Measurements from ENCODE around the gene CDC42SE1.
"Not testable (repeated sequence)": the region's sequence is repeated elsewhere in the genome, so short reads cannot be mapped to it uniquely, and the experiment has no call there.

Gene CDC42SE1
- total RNA-seq: 684 reads per million, percentile 99 among the genes with 10 or more reads in this experiment

GRCh38 chr1:151059109-151060006 lies at the start of gene CDC42SE1:
Gene CDC42SE1 (minus strand): TSS chr1:151059622. CDS start chr1:151055730, 3,892 bp downstream.
- peak; percentile 77 for DNase-seq

DNA sequence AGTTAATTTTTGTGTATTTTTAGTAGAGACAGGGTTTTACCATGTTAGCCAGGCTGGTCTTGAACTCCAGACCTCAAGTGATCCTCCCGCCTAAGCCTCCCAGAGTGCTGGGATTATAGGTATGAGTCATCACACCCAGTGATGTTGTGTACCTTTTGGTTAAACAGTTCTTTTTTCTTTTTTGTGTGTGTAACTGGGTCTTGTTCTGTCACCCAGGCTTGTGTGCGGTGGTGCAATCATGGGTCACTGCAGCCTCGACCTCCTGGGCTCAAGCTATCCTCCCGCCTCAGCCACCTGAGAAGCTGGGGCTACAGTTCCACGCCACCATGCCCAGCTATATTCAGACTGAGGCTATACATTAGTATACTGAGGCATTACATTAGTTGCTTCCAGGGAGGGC lies 48.9 kb upstream of the CDC42SE1 start:
- no peak for DNase-seq

- no peak for DNase-seq
Measured at GRCh38 chr1:151106894-151107293, 47.5 kb upstream of the CDC42SE1 start.

DNA sequence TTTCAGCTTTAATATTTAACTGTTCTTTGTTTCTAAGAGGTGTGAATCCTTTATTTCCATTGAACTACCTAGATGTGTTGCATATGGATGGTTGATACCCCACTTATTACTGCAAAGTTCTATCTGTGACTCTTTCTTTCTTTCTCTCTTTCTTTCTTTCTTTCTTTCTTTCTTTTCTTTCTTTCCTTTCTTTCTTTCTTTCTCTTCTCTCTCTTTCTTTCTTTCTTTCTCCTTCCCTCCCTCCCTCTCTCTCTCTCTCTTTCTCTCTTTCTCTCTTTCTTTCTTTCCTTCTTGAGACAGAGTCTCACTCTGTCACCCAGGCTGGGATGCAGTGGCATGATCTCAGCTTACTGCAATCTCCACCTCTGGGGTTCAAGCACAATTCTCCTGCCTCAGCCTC lies 45.2 kb upstream of the CDC42SE1 start:
- DNase-seq: no peak

GRCh38 chr1:151098126-151098525 lies 38.7 kb upstream of the CDC42SE1 start:
- DNase-seq: no peak

- not testable (repeated sequence) for DNase-seq
Measured at GRCh38 chr1:151097426-151097825, 38.0 kb upstream of the CDC42SE1 start.

- no peak for DNase-seq
Measured at GRCh38 chr1:151085953-151086559, 26.6 kb upstream of the CDC42SE1 start.

DNA sequence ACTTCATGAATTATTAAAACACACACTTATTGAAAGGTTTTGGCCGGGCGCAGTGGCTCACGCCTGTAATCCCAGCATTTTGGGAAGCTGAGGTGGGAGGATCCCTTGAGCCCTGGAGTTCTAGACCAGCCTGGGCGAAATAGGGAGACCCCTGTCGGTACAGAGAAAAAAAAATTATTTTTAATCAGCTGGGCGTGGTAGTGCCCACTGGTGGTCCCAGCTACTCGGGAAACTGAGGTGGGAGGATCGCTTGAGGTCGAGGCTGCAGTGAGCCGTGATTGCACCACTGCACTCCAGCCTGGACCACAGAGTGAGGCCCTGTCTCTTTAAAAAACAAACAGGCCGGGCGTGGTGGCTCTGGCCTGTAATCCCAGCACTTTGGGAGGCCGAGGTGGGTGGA lies 12.8 kb upstream of the CDC42SE1 start:
- no peak for DNase-seq

GRCh38 chr1:151070474-151071276 lies 11.3 kb upstream of the CDC42SE1 start, which contains the start of gene GABPB2:
Gene GABPB2 (plus strand): TSS chr1:151070761. CDS start chr1:151088190, 17,429 bp downstream.
- peak; percentile 78 for DNase-seq

GRCh38 chr1:151069103-151069486 lies 9.7 kb upstream of the CDC42SE1 start:
- DNase-seq: no peak

GRCh38 chr1:151067185-151067584 lies 7.8 kb upstream of the CDC42SE1 start:
- no peak for DNase-seq

GRCh38 chr1:151065089-151065645 lies 5.7 kb upstream of the CDC42SE1 start:
- no peak for DNase-seq

DNA sequence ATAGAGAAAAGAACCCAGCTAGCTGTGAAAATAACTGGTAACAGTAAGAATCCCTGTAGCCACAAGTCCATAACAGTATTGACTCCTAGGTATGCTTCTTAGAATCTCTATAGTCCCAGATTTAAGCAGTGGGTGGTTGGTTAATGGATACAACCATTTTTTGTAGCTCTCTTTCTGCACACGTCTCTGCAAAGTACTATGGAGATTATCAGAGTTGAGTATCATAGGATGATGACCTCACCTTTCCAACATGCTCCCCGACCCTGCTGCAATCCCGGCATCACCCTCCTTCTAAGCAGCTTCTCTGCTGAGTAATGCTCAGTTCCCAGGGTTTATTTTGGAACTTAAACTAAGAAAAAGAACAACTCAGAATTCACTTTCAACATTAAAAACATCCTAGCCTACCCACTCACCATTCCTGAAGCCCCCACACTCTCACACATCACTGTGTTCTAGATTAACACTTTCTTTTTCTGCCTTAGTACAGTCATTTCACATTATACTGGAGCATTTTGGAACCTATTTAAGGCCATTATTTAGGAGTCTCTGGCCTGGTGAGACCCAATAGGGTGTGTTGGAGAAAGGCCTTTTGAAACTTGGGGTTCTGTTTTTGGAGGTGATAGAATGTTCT lies 3.4 kb upstream of the CDC42SE1 start:
- no peak for DNase-seq

GRCh38 chr1:151061704-151062103 lies 2.3 kb upstream of the CDC42SE1 start:
- DNase-seq: no peak

DNA sequence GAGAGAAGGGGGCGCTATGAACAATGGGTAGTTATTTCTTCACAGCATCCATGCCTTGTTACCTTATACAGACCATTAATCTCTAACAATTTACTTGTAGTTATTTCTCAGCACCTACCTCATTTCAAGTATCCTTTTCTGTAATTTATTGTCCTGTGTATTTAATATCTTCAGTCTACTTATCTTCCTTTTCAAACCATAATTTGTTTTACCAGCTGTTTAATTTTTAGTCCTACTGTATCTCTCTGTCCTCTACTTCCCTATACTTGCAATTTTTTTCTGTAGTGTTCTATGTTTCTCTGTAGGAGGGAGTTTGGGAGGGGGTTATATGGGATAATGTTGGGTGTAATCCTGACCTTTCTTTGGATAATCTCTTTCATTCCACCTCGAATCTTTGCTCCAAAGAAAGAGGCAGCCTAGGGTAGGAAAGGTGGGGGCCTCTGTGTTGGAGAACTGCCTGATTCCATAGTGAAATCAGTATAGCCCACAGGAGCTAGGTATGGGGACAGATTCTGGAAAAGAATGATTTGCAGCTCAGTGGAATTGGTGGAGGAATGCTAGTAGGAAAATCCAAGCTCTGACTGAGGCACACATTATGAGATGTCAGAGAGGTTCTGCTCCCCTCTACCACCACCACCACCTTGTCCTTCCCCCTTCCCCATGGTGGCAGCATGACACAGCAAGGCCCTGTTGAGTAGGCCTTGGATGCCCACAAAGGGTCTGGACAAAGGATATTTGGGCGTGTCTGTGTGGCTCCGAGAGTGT lies 1.4 kb upstream of the CDC42SE1 start:
- DNase-seq: no peak

DNA sequence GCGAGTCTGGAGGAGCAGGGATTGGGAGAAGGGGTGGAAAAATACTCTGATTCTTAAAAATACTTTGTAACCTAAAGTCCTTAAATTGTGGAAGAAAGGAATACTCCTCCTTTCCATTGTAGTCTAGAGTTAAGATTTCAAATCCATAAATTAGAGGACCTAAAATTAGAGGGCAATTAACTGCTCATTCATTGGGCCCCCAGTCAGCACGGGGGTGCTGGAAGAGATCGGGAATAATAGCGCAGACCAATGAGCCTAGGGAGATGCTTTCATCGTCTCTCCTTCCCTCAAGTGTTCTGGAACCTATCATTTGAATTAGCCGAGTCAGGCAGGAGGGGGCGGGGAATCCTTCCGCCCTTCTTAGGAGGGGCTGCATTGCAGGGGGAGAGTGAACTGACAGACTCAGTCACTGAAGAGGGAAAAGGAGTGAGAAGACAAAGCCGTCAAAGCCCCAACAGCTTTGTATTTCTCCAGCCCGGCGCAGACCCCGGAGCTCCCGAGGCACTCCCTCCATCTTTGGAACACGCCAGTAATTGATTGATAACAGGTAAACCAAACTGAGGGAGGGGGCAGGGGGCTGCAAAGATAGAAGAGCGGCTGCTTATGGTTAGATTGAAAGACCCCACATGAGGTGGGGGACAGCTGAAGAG lies 710 bp upstream of the CDC42SE1 start, which contains the start of gene MLLT11:
MLLT11 (plus strand) TSS at position 391 of the 650 bp plus-strand sequence. CDS start 6,828 bp downstream, outside the sequence.
- DNase-seq: no peak

GRCh38 chr1:151058692-151059091 lies 730 bp downstream of the CDC42SE1 start:
- no peak for DNase-seq

DNA sequence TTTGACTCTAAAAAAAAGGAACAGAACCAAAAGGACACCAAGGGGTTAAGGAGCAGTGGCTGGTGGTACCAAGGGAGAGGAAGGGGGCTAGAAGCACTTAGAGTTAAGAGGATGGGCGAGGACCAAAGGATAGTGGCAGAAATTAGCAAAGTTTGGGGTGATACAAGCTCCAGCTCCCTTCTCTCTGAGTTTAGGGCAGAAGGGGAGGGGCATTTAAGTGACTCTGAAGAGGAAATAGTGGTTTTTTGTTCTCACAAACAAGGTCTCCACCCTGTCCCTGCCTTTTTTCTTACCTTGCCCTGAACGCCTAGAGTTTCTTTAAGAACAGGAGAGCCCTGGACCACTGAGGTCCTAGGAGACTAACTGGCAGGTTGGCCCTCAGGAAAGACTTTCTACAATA lies 3.3 kb downstream of the CDC42SE1 start:
- DNase-seq: peak; percentile 26

- DNase-seq: no peak
Measured at GRCh38 chr1:151055581-151055980, 3.8 kb downstream of the CDC42SE1 start.

DNA sequence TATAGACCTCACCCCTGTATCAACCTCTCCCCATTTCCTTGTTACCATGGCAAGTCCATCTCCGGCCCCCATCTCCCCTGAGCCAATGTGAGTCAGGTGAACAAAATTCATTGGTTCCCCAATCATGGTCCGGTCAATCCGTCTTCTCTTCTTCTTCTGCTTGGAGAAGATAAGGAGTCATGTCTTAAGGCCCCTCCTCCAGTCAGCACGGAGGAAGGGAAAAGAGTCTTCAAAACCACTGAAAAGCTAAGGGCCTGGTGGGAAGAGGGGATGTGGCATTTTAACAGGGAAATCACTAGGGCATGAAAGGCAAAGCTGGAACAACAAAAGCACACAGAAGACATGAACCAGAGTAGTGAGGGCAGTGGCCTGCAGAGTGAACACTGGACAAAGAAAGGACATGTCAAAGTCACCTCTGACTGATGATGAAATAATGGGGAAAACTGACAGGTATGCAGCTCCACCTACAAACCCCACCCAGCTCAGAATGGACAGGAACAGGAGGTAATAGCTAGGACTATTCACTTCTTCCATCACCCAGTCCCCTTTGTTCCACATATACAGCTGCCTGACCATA lies 4.4 kb downstream of the CDC42SE1 start:
- DNase-seq: no peak

All from effector CD4-positive, alpha-beta T cell (primary cell).